Left colon (tissue), 2 donors: Measurements from ENCODE around the gene RAP2B. TPM values are rescaled to one million over a fixed set of nuclear protein-coding genes. Genes with fewer than 3 reads are reported as not detected.
A peak's percentile ranks its signal among the peaks of the same experiment; 100 is the strongest.

ENCODE experiments used
- ATAC-seq: fragments of 200-7000 bp; cut with Tn5 transposase; one replicate; pipeline ENCODE4 v1.9.1; 2020; ENCODE audit warnings: mild to moderate bottlenecking, moderate library complexity
- DNase-seq, 2 donors: peaks; one replicate each; pipeline ENCODE4 v3.0.0-alpha.2; 2020
- intact Hi-C, 2 donors: fragments of 100-400 bp; cut with DNase I in 1 of 2; cut with micrococcal nuclease in 1 of 2; formaldehyde crosslinking; loops; one replicate each; pipeline versions ENCODE4 v1.11.2 to v1.14.0; 2022; cut with DNase I, micrococcal nuclease
- total RNA-seq, 2 donors: library from RNA; stranded (reverse); fragmentation: NEBNext Ultra II Directional; extraction: Animal tissue kit (Norgen Biotek cat#: 25700); gene quantifications; one replicate each; pipeline ENCODE4 v1.2.1, GENCODE V29; 2021
- donor health status: DM: no; HTN: no; CAD: no.
- donor health status: DM: yes; HTN: yes; CAD: no.

Gene RAP2B
- total RNA-seq, 2 donors from 2014 or later: 10.0 to 18.5 TPM

GRCh38 chr3:153158961-153159735 is 2.9 kb upstream of the RAP2B start:
- ATAC-seq: no peak
- intact Hi-C loops: no loop called here
- no peak for DNase-seq

- no peak for ATAC-seq
- peak in 1 of 2 donors; percentile 11 for DNase-seq
- intact Hi-C loops: loop anchor here in 1 of 2 donors (10.0 kb wide), 1 partner anchor 115 kb away; no protein-coding TSS in a partner anchor
Observed at GRCh38 chr3:153159771-153160397, 2.1 kb upstream of the RAP2B start.

GRCh38 chr3:153160451-153161137 is 1.4 kb upstream of the RAP2B start:
- peak; percentile 43 for ATAC-seq
- intact Hi-C loops: loop anchor here in 1 of 2 donors (10.0 kb wide), 1 partner anchor 116 kb away; no protein-coding TSS in a partner anchor
- peak; percentile 84 to 87 for DNase-seq

- ATAC-seq (peak; percentile 66), DNase-seq (peak; percentile 89 to 98)
- intact Hi-C loops: loop anchor here in 1 of 2 donors (10.0 kb wide), 1 partner anchor 116 kb away; no protein-coding TSS in a partner anchor
Observed at GRCh38 chr3:153161138-153161713, 800 bp upstream of the RAP2B start.

GRCh38 chr3:153162513-153163392 is 727 bp downstream of the RAP2B start:
- DNase-seq: peak; percentile 32 to 56
- peak; percentile 9 for ATAC-seq
- intact Hi-C loops: loop anchor here in 1 of 2 donors (10.0 kb wide), 1 partner anchor 118 kb away; no protein-coding TSS in a partner anchor

GRCh38 chr3:153163393-153163724 is 1.3 kb downstream of the RAP2B start:
- peak in 1 of 2 donors; percentile 25 for DNase-seq
- no peak for ATAC-seq
- intact Hi-C loops: loop anchor here in 1 of 2 donors (10.0 kb wide), 1 partner anchor 119 kb away; no protein-coding TSS in a partner anchor

- intact Hi-C loops: loop anchor here in 1 of 2 donors (10.0 kb wide), 1 partner anchor 119 kb away; no protein-coding TSS in a partner anchor
- ATAC-seq: no peak
- DNase-seq: peak in 1 of 2 donors; percentile 11
Observed at GRCh38 chr3:153163756-153164550, 1.9 kb downstream of the RAP2B start.

- ATAC-seq (no peak), DNase-seq (no peak)
- intact Hi-C loops: loop anchor here in 1 of 2 donors (10.0 kb wide), 1 partner anchor 120 kb away; no protein-coding TSS in a partner anchor
Observed at GRCh38 chr3:153165261-153165681, 3.2 kb downstream of the RAP2B start.

GRCh38 chr3:153166206-153166605 is 4.2 kb downstream of the RAP2B start:
- no peak for ATAC-seq
- intact Hi-C loops: loop anchor here in 1 of 2 donors (10.0 kb wide), 1 partner anchor 121 kb away; no protein-coding TSS in a partner anchor
- no peak for DNase-seq

GRCh38 chr3:153166796-153167195 is 4.8 kb downstream of the RAP2B start:
- no peak for ATAC-seq
- DNase-seq: no peak
- intact Hi-C loops: loop anchor here in 1 of 2 donors (10.0 kb wide), 1 partner anchor 122 kb away; no protein-coding TSS in a partner anchor

- DNase-seq: no peak
- intact Hi-C loops: loop anchor here in 1 of 2 donors (10.0 kb wide), 1 partner anchor 125 kb away; no protein-coding TSS in a partner anchor
- no peak for ATAC-seq
Observed at GRCh38 chr3:153169793-153170383, 7.9 kb downstream of the RAP2B start.

- intact Hi-C loops: no loop called here
- ATAC-seq: no peak
- no peak for DNase-seq
Observed at GRCh38 chr3:153171256-153171655, 9.2 kb downstream of the RAP2B start.

- no peak for DNase-seq
- intact Hi-C loops: no loop called here
- peak; percentile 55 for ATAC-seq
Observed at GRCh38 chr3:153171918-153172317, 9.9 kb downstream of the RAP2B start.

GRCh38 chr3:153172796-153173757 is 11.1 kb downstream of the RAP2B start:
- ATAC-seq (peak; percentile 91), DNase-seq (no peak)
- intact Hi-C loops: no loop called here

GRCh38 chr3:153173758-153174516 is 11.9 kb downstream of the RAP2B start:
- ATAC-seq: no peak
- no peak for DNase-seq

More at GRCh38 chr3:153173758-153174516, 11.9 kb downstream of the RAP2B start:
- intact Hi-C loops: no loop called here
